ENCODE results near the gene ZNF670.

The ZNF670 gene

GRCh38 chr1:247103859-247104591 is 25.4 kb upstream of the ZNF670 start, which contains the start of gene ZNF669:
Gene ZNF669 (minus strand): TSS chr1:247104356. CDS start chr1:247104199, 157 bp downstream.
- DNase-seq (ENCODE audit: low read depth) = peak; percentile 82

GRCh38 chr1:247102381-247102780 is 23.8 kb upstream of the ZNF670 start:
- DNase-seq (ENCODE audit: low read depth) = no peak

- DNase-seq (ENCODE audit: low read depth) = no peak
Observed at GRCh38 chr1:247100676-247101279, 22.2 kb upstream of the ZNF670 start.

- DNase-seq (ENCODE audit: low read depth) = no peak
Observed at GRCh38 chr1:247096958-247097357, 18.3 kb upstream of the ZNF670 start.

- no peak for DNase-seq (ENCODE audit: low read depth)
Observed at GRCh38 chr1:247096544-247096943, 17.9 kb upstream of the ZNF670 start.

GRCh38 chr1:247096112-247096511 is 17.5 kb upstream of the ZNF670 start:
- DNase-seq (ENCODE audit: low read depth) = no peak

GRCh38 chr1:247090455-247090854 is 11.8 kb upstream of the ZNF670 start:
- no peak for DNase-seq (ENCODE audit: low read depth)

- no peak for DNase-seq (ENCODE audit: low read depth)
Observed at GRCh38 chr1:247089616-247090375, 11.2 kb upstream of the ZNF670 start.

GRCh38 chr1:247088967-247089366 is 10.4 kb upstream of the ZNF670 start:
- DNase-seq (ENCODE audit: low read depth) = no peak

GRCh38 chr1:247087256-247087655 is 8.6 kb upstream of the ZNF670 start:
- no peak for DNase-seq (ENCODE audit: low read depth)

GRCh38 chr1:247085310-247085709 is 6.7 kb upstream of the ZNF670 start:
- no peak for DNase-seq (ENCODE audit: low read depth)

- DNase-seq (ENCODE audit: low read depth) = no peak
Observed at GRCh38 chr1:247084771-247085170, 6.2 kb upstream of the ZNF670 start.

GRCh38 chr1:247079141-247079874 is 697 bp upstream of the ZNF670 start:
- DNase-seq (ENCODE audit: low read depth) = no peak

- no peak for DNase-seq (ENCODE audit: low read depth)
Observed at GRCh38 chr1:247077876-247078257, 744 bp downstream of the ZNF670 start.

GRCh38 chr1:247077213-247077612 is 1.4 kb downstream of the ZNF670 start:
- no peak for DNase-seq (ENCODE audit: low read depth)

GRCh38 chr1:247070645-247071044 is 8.0 kb downstream of the ZNF670 start:
- no peak for DNase-seq (ENCODE audit: low read depth)

- DNase-seq (ENCODE audit: low read depth) = no peak
Observed at GRCh38 chr1:247064304-247064703, 14.3 kb downstream of the ZNF670 start.

- no peak for DNase-seq (ENCODE audit: low read depth)
Observed at GRCh38 chr1:247060771-247061170, 17.8 kb downstream of the ZNF670 start.

GRCh38 chr1:247056071-247056470 is 22.5 kb downstream of the ZNF670 start:
- DNase-seq (ENCODE audit: low read depth) = no peak

GRCh38 chr1:247054992-247055415 is 23.6 kb downstream of the ZNF670 start:
- no peak for DNase-seq (ENCODE audit: low read depth)

- DNase-seq (ENCODE audit: low read depth) = no peak
Observed at GRCh38 chr1:247047702-247048101, 30.9 kb downstream of the ZNF670 start.

- DNase-seq (ENCODE audit: low read depth) = no peak
Observed at GRCh38 chr1:247047260-247047659, 31.4 kb downstream of the ZNF670 start.

Data from stimulated activated CD8-positive, alpha-beta memory T cell treated with anti-CD3 and anti-CD28 coated beads, Interleukin-12 subunit alpha, Interleukin-12 subunit beta, amount 100 ng/mL, for 4 hours (primary cell).